HPDE6-E6E7 (cell line): ENCODE data around the gene RAD1.

Experiments used
- DNase-seq: peaks from one replicate; pipeline ENCODE4 v3.0.0; 2011; ENCODE audit warnings: missing footprints; ENCODE audit errors: extremely low spot score

Gene RAD1

GRCh38 chr5:34916518-34916917 is 1.2 kb upstream of the RAD1 start:
- no peak for DNase-seq

- no peak for DNase-seq
Observed at GRCh38 chr5:34915856-34916192, 520 bp upstream of the RAD1 start.

- DNase-seq = no peak
Observed at GRCh38 chr5:34914671-34915138, 599 bp downstream of the RAD1 start.

GRCh38 chr5:34913072-34913471 is 2.2 kb downstream of the RAD1 start:
- DNase-seq = no peak

GRCh38 chr5:34905564-34905963 is 9.7 kb downstream of the RAD1 start:
- no peak for DNase-seq

GRCh38 chr5:34903260-34903659 is 12.0 kb downstream of the RAD1 start:
- DNase-seq = no peak

GRCh38 chr5:34900652-34901051 is 14.7 kb downstream of the RAD1 start:
- no peak for DNase-seq

GRCh38 chr5:34899066-34899465 is 16.2 kb downstream of the RAD1 start:
- peak; percentile 7 for DNase-seq

- peak; percentile 47 for DNase-seq
Observed at GRCh38 chr5:34898258-34898895, 16.9 kb downstream of the RAD1 start.

- DNase-seq = no peak
Observed at GRCh38 chr5:34897646-34898045, 17.7 kb downstream of the RAD1 start.

GRCh38 chr5:34895641-34896419 is 19.5 kb downstream of the RAD1 start:
- DNase-seq = no peak

- no peak for DNase-seq
Observed at GRCh38 chr5:34894716-34895115, 20.6 kb downstream of the RAD1 start.

- no peak for DNase-seq
Observed at GRCh38 chr5:34892414-34892813, 22.9 kb downstream of the RAD1 start.

- no peak for DNase-seq
Observed at GRCh38 chr5:34891981-34892380, 23.3 kb downstream of the RAD1 start.

GRCh38 chr5:34889394-34889793 is 25.9 kb downstream of the RAD1 start:
- DNase-seq = no peak

- DNase-seq = no peak
Observed at GRCh38 chr5:34886392-34887119, 28.7 kb downstream of the RAD1 start.

GRCh38 chr5:34881246-34881645 is 34.1 kb downstream of the RAD1 start:
- DNase-seq = no peak

GRCh38 chr5:34876275-34876674 is 39.0 kb downstream of the RAD1 start:
- DNase-seq = no peak

GRCh38 chr5:34870382-34870781 is 44.9 kb downstream of the RAD1 start:
- DNase-seq = no peak

GRCh38 chr5:34869256-34869655 is 46.0 kb downstream of the RAD1 start:
- no peak for DNase-seq

- DNase-seq = no peak
Observed at GRCh38 chr5:34868791-34869190, 46.5 kb downstream of the RAD1 start.

GRCh38 chr5:34867660-34868059 is 47.6 kb downstream of the RAD1 start:
- no peak for DNase-seq

- DNase-seq = no peak
Observed at GRCh38 chr5:34866989-34867471, 48.3 kb downstream of the RAD1 start.
